ENCODE results near the gene TRIM63.

- TF ChIP-seq CTCF (IDR thresholded peaks at IDR 0.05) (no peak), POLR2A (IDR thresholded peaks at IDR 0.05) (no peak), POLR2AphosphoS5 (IDR thresholded peaks at IDR 0.05) (no peak)
Observed at GRCh38 chr1:26064553-26064952, 2.9 kb downstream of the TRIM63 start.
